ENCODE data around the gene ARHGAP4. TPM values are rescaled to one million over a fixed set of nuclear protein-coding genes. Genes with fewer than 3 reads are reported as not detected.

ARHGAP4 gene
- total and polyA plus RNA-seq, 8 donors, result 21.9 to 96.2 (median 26.3) TPM

- Histone ChIP-seq H3K27me3 (no peaks in the 10 kb centered on the region), H3K9me3 (no peaks in the 10 kb centered on the region), H3K27ac (no peak overlapping the region), H3K4me3 (no peak overlapping the region), H3K36me3 (peaks cover 0 to 100% of the 10 kb centered on the region in 2 donors), H3K4me1 (no peaks in the 10 kb centered on the region)
- TF ChIP-seq, protein P1, sequence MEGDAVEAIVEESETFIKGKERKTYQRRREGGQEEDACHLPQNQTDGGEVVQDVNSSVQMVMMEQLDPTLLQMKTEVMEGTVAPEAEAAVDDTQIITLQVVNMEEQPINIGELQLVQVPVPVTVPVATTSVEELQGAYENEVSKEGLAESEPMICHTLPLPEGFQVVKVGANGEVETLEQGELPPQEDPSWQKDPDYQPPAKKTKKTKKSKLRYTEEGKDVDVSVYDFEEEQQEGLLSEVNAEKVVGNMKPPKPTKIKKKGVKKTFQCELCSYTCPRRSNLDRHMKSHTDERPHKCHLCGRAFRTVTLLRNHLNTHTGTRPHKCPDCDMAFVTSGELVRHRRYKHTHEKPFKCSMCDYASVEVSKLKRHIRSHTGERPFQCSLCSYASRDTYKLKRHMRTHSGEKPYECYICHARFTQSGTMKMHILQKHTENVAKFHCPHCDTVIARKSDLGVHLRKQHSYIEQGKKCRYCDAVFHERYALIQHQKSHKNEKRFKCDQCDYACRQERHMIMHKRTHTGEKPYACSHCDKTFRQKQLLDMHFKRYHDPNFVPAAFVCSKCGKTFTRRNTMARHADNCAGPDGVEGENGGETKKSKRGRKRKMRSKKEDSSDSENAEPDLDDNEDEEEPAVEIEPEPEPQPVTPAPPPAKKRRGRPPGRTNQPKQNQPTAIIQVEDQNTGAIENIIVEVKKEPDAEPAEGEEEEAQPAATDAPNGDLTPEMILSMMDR (IDR thresholded peaks at IDR 0.05), result no peak
- intact Hi-C loops (cut with DNase I), result no loop called here
- ATAC-seq (no peak), DNase-seq (no peak)
Observed at GRCh38 chrX:153957224-153957623, 31.2 kb upstream of the ARHGAP4 start.

DNA sequence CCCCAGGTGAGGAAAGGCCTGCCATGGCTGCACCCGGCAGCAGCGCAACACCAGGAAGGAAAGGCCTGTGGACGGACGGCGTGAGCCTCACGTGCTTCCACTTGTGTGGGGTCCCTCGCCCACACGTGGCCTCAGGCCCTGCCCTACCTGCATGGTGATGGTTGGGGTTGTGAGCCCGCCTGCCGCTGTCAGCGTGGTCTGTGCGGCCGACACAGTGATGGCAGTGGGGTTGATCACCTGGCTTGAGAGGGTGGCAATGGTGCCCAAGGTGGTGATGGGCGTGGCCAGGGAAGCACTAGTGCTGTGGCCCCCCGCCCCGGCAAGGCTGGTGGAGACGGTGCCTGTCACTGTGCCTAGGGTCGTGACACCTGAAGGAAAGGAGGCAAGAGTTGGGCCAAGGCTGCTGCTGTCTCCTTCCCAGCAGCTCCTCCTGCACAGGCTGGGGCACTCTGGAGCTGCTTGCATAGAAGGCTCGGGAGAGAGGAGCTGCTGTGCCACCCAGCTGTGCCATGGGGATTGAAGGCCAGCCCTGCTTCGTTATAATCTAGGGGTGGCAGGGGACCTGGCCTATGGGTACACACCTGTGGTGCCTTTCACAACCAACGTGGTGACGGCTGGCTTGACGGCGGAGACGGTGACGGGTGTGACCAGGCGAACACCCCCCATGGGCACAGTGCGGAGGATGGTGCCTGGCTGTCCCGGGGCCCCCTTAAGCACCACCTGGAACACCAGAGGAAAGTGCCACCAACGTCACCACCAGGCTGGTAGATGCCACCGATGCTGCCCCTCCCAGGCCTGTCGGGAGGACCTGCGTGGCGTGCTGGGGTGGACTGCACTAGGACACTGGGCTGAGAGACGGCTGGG lies 30.2 kb upstream of the ARHGAP4 start:
- no peak overlapping the region for H3K4me3 ChIP-seq
- no peaks in the 10 kb centered on the region for H3K4me1 ChIP-seq
- H3K27ac ChIP-seq, result no peak overlapping the region
- no peaks in the 10 kb centered on the region for H3K27me3 ChIP-seq
- no peaks in the 10 kb centered on the region for H3K9me3 ChIP-seq
- TF ChIP-seq, protein P1 (IDR thresholded peaks at IDR 0.05), result no peak
- intact Hi-C loops (cut with DNase I), result no loop called here
- no peak for DNase-seq
- no peak for ATAC-seq
- H3K36me3 ChIP-seq, result peaks cover 0 to 100% of the 10 kb centered on the region in 2 donors

DNA sequence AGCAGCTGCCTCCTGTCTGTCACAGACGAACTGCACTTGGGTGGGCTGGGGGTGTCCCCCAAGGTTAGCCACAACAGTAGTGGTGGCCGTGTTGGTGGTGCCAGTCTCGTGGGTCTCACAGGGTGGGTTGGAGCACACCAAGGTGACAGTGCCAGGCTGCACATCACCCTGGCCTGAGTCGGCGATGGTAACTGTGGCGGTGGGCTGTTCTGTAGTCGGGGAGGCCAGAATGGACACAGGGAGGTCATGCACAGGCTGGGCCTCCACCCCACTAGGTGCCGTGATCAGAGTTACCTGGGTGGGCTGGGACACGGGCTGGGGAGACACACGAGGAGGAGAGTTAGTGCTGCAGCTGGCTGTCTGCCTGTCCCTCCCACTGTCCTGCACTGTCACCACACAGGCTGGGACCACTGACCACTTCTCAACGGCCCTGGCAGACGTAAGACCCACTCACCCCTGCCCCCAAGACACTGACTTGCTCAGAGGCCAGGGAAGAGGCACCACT lies 29.2 kb upstream of the ARHGAP4 start:
- intact Hi-C loops (cut with DNase I), result no loop called here
- H3K36me3 ChIP-seq, result peaks cover 0 to 100% of the 10 kb centered on the region in 2 donors
- no peak for DNase-seq

DNA sequence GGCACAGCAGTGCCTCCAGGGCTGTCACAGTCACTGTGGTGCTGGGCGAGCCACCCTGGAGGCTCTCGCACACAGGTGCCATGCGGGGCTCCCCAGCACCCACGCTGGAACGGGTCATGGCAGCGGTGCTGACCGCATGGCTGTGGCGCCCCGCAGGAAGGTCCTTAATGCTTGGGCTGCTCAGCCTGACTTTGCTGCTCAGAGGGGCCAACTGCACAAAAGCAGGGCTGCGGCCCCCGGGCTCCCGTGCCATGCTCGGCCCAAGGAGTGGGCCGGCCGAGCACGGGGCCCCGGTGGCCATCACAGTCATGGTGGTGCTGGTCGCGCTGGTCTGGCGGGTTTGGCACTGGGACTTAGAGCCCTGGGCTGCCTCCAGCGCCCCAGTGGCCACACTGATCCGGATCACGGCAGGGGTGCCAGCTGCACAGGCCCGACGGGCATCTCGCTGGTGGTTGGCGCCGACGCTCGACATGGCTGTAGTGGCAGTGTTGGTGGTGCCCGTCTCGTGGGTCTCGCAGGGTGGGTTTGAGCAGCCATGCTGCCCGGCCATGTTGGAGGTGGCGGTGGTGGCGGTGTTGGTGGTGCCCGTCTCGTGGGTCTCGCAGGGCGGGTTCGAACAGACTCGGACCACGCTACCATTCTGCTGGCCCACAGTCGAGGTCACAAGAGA lies 28.6 kb upstream of the ARHGAP4 start:
- TF ChIP-seq, protein P1 (IDR thresholded peaks at IDR 0.05), result no peak
- Histone ChIP-seq H3K4me1 (peaks cover 0 to under 1% of the 10 kb centered on the region in 2 donors), H3K27ac (no peak overlapping the region), H3K4me3 (no peak overlapping the region), H3K36me3 (peaks cover 0 to 100% of the 10 kb centered on the region in 2 donors), H3K27me3 (no peaks in the 10 kb centered on the region), H3K9me3 (no peaks in the 10 kb centered on the region)
- no peak for DNase-seq
- no peak for ATAC-seq
- intact Hi-C loops (cut with DNase I), result no loop called here

More for the DNA sequence above, 29.2 kb upstream of the ARHGAP4 start:
- Histone ChIP-seq H3K4me3 (no peak overlapping the region), H3K4me1 (no peaks in the 10 kb centered on the region), H3K27ac (no peak overlapping the region), H3K27me3 (no peaks in the 10 kb centered on the region), H3K9me3 (no peaks in the 10 kb centered on the region)
- TF ChIP-seq, protein P1 (IDR thresholded peaks at IDR 0.05), result no peak
- ATAC-seq, result no peak

Measured in left lung (tissue), 10 donors.